ENCODE results near the gene GALNT10. TPM values are rescaled to one million over a fixed set of nuclear protein-coding genes. Genes with fewer than 3 reads are reported as not detected.

The GALNT10 gene
- total RNA-seq, 1 experiment from 2014 or later = 27.8 TPM

GRCh38 chr5:154366353-154366752, 175.8 kb downstream of the GALNT10 start:
- no TSS peak for BruUV-seq (replicated peaks)
- DNase-seq (ENCODE audit: low read depth, low spot score) (peak; percentile 27), ATAC-seq (no peak)
- Histone ChIP-seq H3K36me3 (ENCODE audit: control insufficient read depth in 1 of 2, insufficient read depth in 2 of 2, low read length in 2 of 2) (no peaks in the 10 kb centered on the region), H2AFZ (ENCODE audit: low read depth, low read length, poor library complexity, severe bottlenecking) (no peak overlapping the region), H3K79me2 (ENCODE audit: insufficient read depth, low read length) (no peaks in the 10 kb centered on the region), H3K9ac (ENCODE audit: low read length) (0 out of 2 replicates have a peak overlapping the region, but pooled peaks have one; percentile 43), H3K9me2 (ENCODE audit: insufficient read depth) (no peaks in the 10 kb centered on the region), H3K27me3 (ENCODE audit: insufficient read depth, low read length) (no peaks in the 10 kb centered on the region), H3K4me2 (ENCODE audit: low read length) (peak overlapping the region; percentile 68), H3K27ac (ENCODE audit: low read depth, low read length) (peak overlapping the region; percentile 83; the same call in 1 of the 2 replicates), H3K4me1 (ENCODE audit: control insufficient read depth in 1 of 2, insufficient read depth in 2 of 2, low read length in 2 of 2) (peaks cover 54 to 68% of the 10 kb centered on the region in 2 experiments), H4K20me1 (ENCODE audit: insufficient read depth) (no peaks in the 10 kb centered on the region), H3K4me3 (replicated peaks in 1 of 2; ENCODE audit: low read depth in 1 of 2, low read length in 2 of 2) (no peak overlapping the region), H3K9me3 (ENCODE audit: control insufficient read depth in 1 of 2, insufficient read depth in 1 of 2, low read depth in 1 of 2, low read length in 2 of 2) (no peaks in the 10 kb centered on the region)
- intact Hi-C loops (cut with micrococcal nuclease) = no loop called here
- RAD21 ChIA-PET (ENCODE audit: low non-redundant PET in 1 of 2, low total read pairs in 2 of 2, uncharacterized antibody in 2 of 2, unreplicated experiment in 2 of 2) = no interaction called here
- TF ChIP-seq TCF7L2 (IDR thresholded peaks at IDR 0.05; ENCODE audit: borderline replicate concordance, extremely low read depth, insufficient read depth, insufficient read length) = peak; percentile 53
- 0 out of 2 replicates have a peak, but pooled peaks have one; percentile 13 for TF ChIP-seq SP1 (IDR thresholded peaks at IDR 0.05; ENCODE audit: low read depth)
- TF ChIP-seq ATF3 (IDR thresholded peaks at IDR 0.05) = no peak
- CTCF ChIA-PET = interaction anchor here (1.1 kb wide), 1 partner anchor 39 kb away, joined by 3 read pairs; no protein-coding TSS in a partner anchor
- POLR2A ChIA-PET = no interaction called here

- peak overlapping the region; percentile 83 for H3K27ac ChIP-seq (ENCODE audit: low read depth, low read length)
- H2AFZ ChIP-seq (ENCODE audit: low read depth, low read length, poor library complexity, severe bottlenecking) = no peak overlapping the region
- H3K79me2 ChIP-seq (ENCODE audit: insufficient read depth, low read length) = no peaks in the 10 kb centered on the region
- ATAC-seq (no peak), DNase-seq (ENCODE audit: low read depth, low spot score) (no peak)
- H3K4me2 ChIP-seq (ENCODE audit: low read length) = peak overlapping the region; percentile 68
- peak overlapping the region; percentile 43 for H3K9ac ChIP-seq (ENCODE audit: low read length)
- H3K4me1 ChIP-seq (ENCODE audit: control insufficient read depth in 1 of 2, insufficient read depth in 2 of 2, low read length in 2 of 2) = peaks cover 54 to 71% of the 10 kb centered on the region in 2 experiments
- no peaks in the 10 kb centered on the region for H3K9me2 ChIP-seq (ENCODE audit: insufficient read depth)
- no peaks in the 10 kb centered on the region for H3K9me3 ChIP-seq (ENCODE audit: control insufficient read depth in 1 of 2, insufficient read depth in 1 of 2, low read depth in 1 of 2, low read length in 2 of 2)
- ChIA-PET CTCF (no interaction called here), RAD21 (ENCODE audit: low non-redundant PET in 1 of 2, low total read pairs in 2 of 2, uncharacterized antibody in 2 of 2, unreplicated experiment in 2 of 2) (no interaction called here), POLR2A (no interaction called here)
- H3K27me3 ChIP-seq (ENCODE audit: insufficient read depth, low read length) = no peaks in the 10 kb centered on the region
- H4K20me1 ChIP-seq (ENCODE audit: insufficient read depth) = no peaks in the 10 kb centered on the region
- intact Hi-C loops (cut with micrococcal nuclease) = no loop called here
- no peaks in the 10 kb centered on the region for H3K36me3 ChIP-seq (ENCODE audit: control insufficient read depth in 1 of 2, insufficient read depth in 2 of 2, low read length in 2 of 2)
- H3K4me3 ChIP-seq (replicated peaks in 1 of 2; ENCODE audit: low read depth in 1 of 2, low read length in 2 of 2) = no peak overlapping the region
- no TSS peak for BruUV-seq (replicated peaks)
- TF ChIP-seq JUND (IDR thresholded peaks at IDR 0.05) (no peak), EZH2 (IDR thresholded peaks at IDR 0.05) (no peak), ZBTB33 (IDR thresholded peaks at IDR 0.05; ENCODE audit: extremely low read depth, insufficient replicate concordance, low read length) (no peak), ELF1 (IDR thresholded peaks at IDR 0.05; ENCODE audit: borderline replicate concordance, low read depth) (no peak), EGR1 (IDR thresholded peaks at IDR 0.05; ENCODE audit: low read depth) (no peak), CEBPB (IDR thresholded peaks at IDR 0.05; ENCODE audit: low read depth) (no peak), ZFX (IDR thresholded peaks at IDR 0.05) (no peak), RAD21 (IDR thresholded peaks at IDR 0.05; ENCODE audit: low read depth) (no peak), POLR2A (IDR thresholded peaks at IDR 0.05; ENCODE audit: borderline replicate concordance, extremely low read depth, insufficient read depth, insufficient read length) (no peak), SIN3A (IDR thresholded peaks at IDR 0.05; ENCODE audit: low read depth) (no peak), ZNF274 (IDR thresholded peaks at IDR 0.05; ENCODE audit: low read depth, low read length) (no peak), REST (IDR thresholded peaks at IDR 0.05; ENCODE audit: low read depth) (no peak), YY1 (IDR thresholded peaks at IDR 0.05; ENCODE audit: extremely low read depth, insufficient replicate concordance, low read depth, low read length) (no peak), EZH2phosphoT487 (IDR thresholded peaks at IDR 0.05; ENCODE audit: borderline replicate concordance) (no peak), SP1 (IDR thresholded peaks at IDR 0.05; ENCODE audit: low read depth) (no peak)
Observed at GRCh38 chr5:154367101-154367500, 176.6 kb downstream of the GALNT10 start.

All from HCT116 (cell line).